Liver (tissue), 3 donors: ENCODE data around the gene SMARCD2.
"Not testable (repeated sequence)": the region's sequence is repeated elsewhere in the genome, so short reads cannot be mapped to it uniquely, and the experiment has no call there.

Experiments used
- ATF3 ChIP-seq: IDR thresholded peaks from 2 replicates; pipeline ENCODE4 v1.6.1; 2016; ENCODE audit warnings: antibody characterized with exemption
- EGR1 ChIP-seq, 2 donors: IDR thresholded peaks; 2 replicates each; pipeline ENCODE4 v1.6.1; 2016 to 2018; ENCODE audit warnings: antibody characterized with exemption in 2 of 2, low read depth in 2 of 2
- HNF4G ChIP-seq: IDR thresholded peaks from 2 replicates; pipeline ENCODE4 v1.6.1; 2016; ENCODE audit warnings: antibody characterized with exemption
- JUND ChIP-seq, 2 donors: IDR thresholded peaks; 2 replicates each; pipeline ENCODE4 v1.6.1; 2016; ENCODE audit warnings: antibody characterized with exemption in 2 of 2
- REST ChIP-seq: IDR thresholded peaks from 2 replicates; pipeline ENCODE4 v1.6.1; 2016; ENCODE audit warnings: antibody characterized with exemption, mild to moderate bottlenecking
- TAF1 ChIP-seq: conservative IDR thresholded peaks from 2 replicates; pipeline ENCODE4 v1.6.1; 2016; ENCODE audit warnings: antibody characterized with exemption, mild to moderate bottlenecking
- YY1 ChIP-seq: IDR thresholded peaks from 2 replicates; pipeline ENCODE4 v1.6.1; 2016; ENCODE audit warnings: antibody characterized with exemption, mild to moderate bottlenecking
- ZBTB33 ChIP-seq: IDR thresholded peaks from 2 replicates; pipeline ENCODE4 v1.6.1; 2016; ENCODE audit warnings: antibody characterized with exemption
- TF ChIP-seq, protein P1 (sequence below): fragments of 150-350 bp; IDR thresholded peaks from 2 replicates; pipeline ENCODE4 v1.5.1; 2017; ENCODE audit warnings: improper control_type of control experiment, low read depth, low read length; ENCODE audit not compliant: missing input control
- donor health status: healthy.
- donor health status: healthy.

- not testable (repeated sequence) for TF ChIP-seq REST; YY1; HNF4G; JUND (IDR thresholded peaks at IDR 0.05); EGR1 (IDR thresholded peaks at IDR 0.05; ENCODE audit: low read depth in 2 of 2); TAF1; ATF3; ZBTB33
- TF ChIP-seq, protein P1, sequence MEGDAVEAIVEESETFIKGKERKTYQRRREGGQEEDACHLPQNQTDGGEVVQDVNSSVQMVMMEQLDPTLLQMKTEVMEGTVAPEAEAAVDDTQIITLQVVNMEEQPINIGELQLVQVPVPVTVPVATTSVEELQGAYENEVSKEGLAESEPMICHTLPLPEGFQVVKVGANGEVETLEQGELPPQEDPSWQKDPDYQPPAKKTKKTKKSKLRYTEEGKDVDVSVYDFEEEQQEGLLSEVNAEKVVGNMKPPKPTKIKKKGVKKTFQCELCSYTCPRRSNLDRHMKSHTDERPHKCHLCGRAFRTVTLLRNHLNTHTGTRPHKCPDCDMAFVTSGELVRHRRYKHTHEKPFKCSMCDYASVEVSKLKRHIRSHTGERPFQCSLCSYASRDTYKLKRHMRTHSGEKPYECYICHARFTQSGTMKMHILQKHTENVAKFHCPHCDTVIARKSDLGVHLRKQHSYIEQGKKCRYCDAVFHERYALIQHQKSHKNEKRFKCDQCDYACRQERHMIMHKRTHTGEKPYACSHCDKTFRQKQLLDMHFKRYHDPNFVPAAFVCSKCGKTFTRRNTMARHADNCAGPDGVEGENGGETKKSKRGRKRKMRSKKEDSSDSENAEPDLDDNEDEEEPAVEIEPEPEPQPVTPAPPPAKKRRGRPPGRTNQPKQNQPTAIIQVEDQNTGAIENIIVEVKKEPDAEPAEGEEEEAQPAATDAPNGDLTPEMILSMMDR = not testable (repeated sequence)
Measured at GRCh38 chr17:63869491-63870291, 27.2 kb upstream of the SMARCD2 start.
